Measurements from ENCODE around the gene JAZF1. TPM values are rescaled to one million over a fixed set of nuclear protein-coding genes. Genes with fewer than 3 reads are reported as not detected.

Gene JAZF1
- polyA plus RNA-seq, 1 donor from 2014 or later, result 13.7 TPM

DNA sequence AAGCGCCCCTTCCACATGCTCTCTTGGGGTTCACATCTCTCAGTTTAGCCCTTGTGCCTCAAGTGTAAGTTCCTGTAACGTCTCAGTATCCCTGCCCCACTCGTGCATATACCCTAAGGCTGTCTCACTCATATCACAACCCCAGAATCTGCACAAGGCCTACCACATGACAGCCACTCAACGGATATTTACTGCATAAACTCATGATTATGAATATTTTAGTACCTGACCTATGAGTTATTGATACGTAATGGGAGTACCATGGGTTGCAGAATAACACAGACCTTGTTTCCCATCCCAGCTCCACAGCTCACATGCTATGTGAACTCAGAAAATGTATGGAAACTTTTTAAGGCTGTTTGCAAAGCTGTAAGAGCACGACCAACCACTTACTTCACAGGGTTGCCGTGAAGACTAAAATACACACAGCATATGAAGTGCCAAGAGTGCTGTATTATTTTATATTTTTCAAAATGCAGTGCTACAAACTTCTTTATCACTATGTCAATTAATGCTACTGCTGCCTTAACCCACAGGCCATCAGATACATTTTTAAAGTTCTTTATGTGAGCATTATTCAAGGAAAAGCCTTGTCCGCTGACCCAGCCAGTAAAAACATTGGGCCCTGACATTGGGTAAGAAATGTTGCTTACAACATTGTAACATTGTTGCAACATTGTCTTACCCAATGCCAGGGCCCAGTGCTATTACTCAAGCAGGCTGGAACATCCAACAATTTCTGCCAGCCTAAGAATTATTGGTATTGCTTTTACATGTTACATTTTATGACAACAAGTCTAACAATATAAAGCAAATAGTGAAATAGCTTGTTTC lies 97.2 kb downstream of the JAZF1 start:
- Mint-ChIP-seq H3K36me3 (peaks cover 3% of the 10 kb centered on the region), H3K9me3 (no peaks in the 10 kb centered on the region), H3K27me3 (no peaks in the 10 kb centered on the region), H3K27ac (peak overlapping the region in 2 of 3 donors; percentile 16 to 65), H3K4me3 (peak overlapping the region in 1 of 4 donors; percentile 49), H3K4me1 (peaks cover 27 to 31% (median 27%) of the 10 kb centered on the region in 3 donors)

DNA sequence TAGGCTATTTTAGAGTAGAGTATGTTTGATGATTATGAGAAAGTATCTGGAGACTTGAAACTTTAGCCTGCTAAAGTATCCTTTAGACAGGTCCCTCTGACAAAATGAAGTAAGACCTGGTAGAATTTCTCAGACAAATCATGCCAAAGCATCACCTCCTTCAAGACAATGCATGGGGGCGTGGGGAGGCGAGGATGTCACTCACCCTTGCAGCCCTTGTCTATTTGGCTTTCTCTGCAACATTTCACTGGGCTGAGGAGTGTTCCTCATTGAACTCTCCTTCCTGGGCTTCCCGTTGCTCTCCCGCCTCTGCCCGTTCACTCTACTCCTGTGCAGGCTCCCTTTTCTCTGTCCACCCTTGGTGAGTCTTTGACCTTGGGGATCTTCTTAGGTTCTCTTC lies 98.5 kb downstream of the JAZF1 start:
- Mint-ChIP-seq H3K4me1 (peaks cover 29 to 35% (median 29%) of the 10 kb centered on the region in 3 donors), H3K27ac (no peak overlapping the region)

DNA sequence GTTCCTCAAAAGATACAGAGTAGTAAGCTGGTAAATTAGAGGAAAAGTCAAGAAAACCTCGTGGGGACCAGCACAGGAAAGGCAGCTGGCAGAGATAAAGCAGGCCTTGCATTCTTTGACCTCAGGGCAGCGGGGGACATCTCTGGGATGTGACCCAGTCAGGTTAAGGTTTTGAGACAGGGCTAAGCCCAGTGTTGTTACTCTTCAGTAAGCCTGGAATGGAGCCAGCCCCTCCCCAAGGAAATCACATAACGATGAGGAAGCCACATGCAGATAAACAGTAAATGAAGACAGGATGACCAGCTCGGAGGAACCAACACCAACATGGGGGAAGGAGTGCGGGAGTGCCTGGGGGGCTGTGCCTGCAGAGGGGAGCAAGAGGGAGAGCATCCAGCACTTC lies 99.6 kb downstream of the JAZF1 start:
- Mint-ChIP-seq H3K4me3 (no peak overlapping the region), H3K9me3 (no peaks in the 10 kb centered on the region), H3K36me3 (peaks cover 3% of the 10 kb centered on the region), H3K27me3 (no peaks in the 10 kb centered on the region), H3K4me1 (peaks cover 21 to 32% (median 22%) of the 10 kb centered on the region in 3 donors), H3K27ac (no peak overlapping the region)

More for the DNA sequence above, 98.5 kb downstream of the JAZF1 start:
- Mint-ChIP-seq H3K27me3 (no peaks in the 10 kb centered on the region), H3K4me3 (no peak overlapping the region), H3K36me3 (peaks cover 3% of the 10 kb centered on the region), H3K9me3 (no peaks in the 10 kb centered on the region)

- no peaks in the 10 kb centered on the region for H3K27me3 Mint-ChIP-seq
- peaks cover 3% of the 10 kb centered on the region for H3K36me3 Mint-ChIP-seq
- peaks cover 21 to 33% (median 23%) of the 10 kb centered on the region in 3 donors for H3K4me1 Mint-ChIP-seq
- no peak overlapping the region for H3K27ac Mint-ChIP-seq
- no peak overlapping the region for H3K4me3 Mint-ChIP-seq
- H3K9me3 Mint-ChIP-seq, result no peaks in the 10 kb centered on the region
Observed at GRCh38 chr7:28078036-28078901, 102.3 kb downstream of the JAZF1 start.

- Mint-ChIP-seq H3K27me3 (no peaks in the 10 kb centered on the region), H3K4me1 (peaks cover 20 to 28% (median 21%) of the 10 kb centered on the region in 3 donors), H3K4me3 (no peak overlapping the region), H3K9me3 (no peaks in the 10 kb centered on the region), H3K36me3 (peaks cover 3% of the 10 kb centered on the region), H3K27ac (no peak overlapping the region)
Observed at GRCh38 chr7:28077616-28078015, 103.0 kb downstream of the JAZF1 start.

GRCh38 chr7:28076423-28077200 lies 104.0 kb downstream of the JAZF1 start:
- Mint-ChIP-seq H3K36me3 (peaks cover 3% of the 10 kb centered on the region), H3K4me1 (peaks cover 15 to 24% (median 20%) of the 10 kb centered on the region in 3 donors), H3K9me3 (no peaks in the 10 kb centered on the region), H3K4me3 (no peak overlapping the region), H3K27ac (no peak overlapping the region), H3K27me3 (no peaks in the 10 kb centered on the region)

DNA sequence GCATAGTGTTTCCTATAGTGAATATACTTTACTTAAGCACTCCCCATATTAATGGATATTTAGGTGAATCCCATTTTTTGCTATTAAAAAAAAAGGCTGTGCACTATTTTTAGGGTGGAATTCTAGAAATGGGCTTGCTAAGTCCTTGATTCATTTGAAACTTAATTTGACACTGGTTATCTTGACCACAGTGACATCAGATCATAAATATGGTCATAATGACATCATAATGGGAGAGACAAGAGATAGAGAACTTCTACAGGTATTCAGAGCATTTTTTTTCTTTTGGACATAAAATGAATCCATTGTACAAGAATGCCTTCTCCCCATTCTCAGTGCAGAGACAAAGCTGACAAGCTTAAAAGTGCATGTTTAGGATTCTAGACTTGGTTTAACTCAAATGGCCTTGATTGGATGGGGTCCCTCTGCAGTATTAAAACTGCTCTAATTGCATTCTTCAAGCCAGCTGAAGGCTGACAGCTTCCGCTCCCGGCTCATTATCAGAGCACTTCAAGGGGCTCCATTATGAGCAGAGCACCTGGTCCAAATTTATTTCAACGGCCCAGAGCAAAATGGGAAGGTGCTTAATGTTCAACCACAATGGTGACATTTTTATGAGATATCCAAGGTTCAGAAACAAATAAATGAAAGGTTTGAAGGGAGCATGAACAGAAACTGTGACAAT lies 104.8 kb downstream of the JAZF1 start:
- no peak overlapping the region for H3K27ac Mint-ChIP-seq
- H3K9me3 Mint-ChIP-seq, result no peaks in the 10 kb centered on the region
- peaks cover 11 to 21% (median 14%) of the 10 kb centered on the region in 3 donors for H3K4me1 Mint-ChIP-seq
- H3K36me3 Mint-ChIP-seq, result peaks cover 2% of the 10 kb centered on the region
- H3K27me3 Mint-ChIP-seq, result no peaks in the 10 kb centered on the region
- no peak overlapping the region for H3K4me3 Mint-ChIP-seq

- peaks cover 0 to 18% (median 13%) of the 10 kb centered on the region in 3 donors for H3K4me1 Mint-ChIP-seq
- no peaks in the 10 kb centered on the region for H3K9me3 Mint-ChIP-seq
- H3K27ac Mint-ChIP-seq, result peak overlapping the region in 1 of 3 donors; percentile 81
- H3K27me3 Mint-ChIP-seq, result no peaks in the 10 kb centered on the region
- H3K4me3 Mint-ChIP-seq, result no peak overlapping the region
- H3K36me3 Mint-ChIP-seq, result peaks cover 2% of the 10 kb centered on the region
Observed at GRCh38 chr7:28072876-28073514, 107.6 kb downstream of the JAZF1 start.

- Mint-ChIP-seq H3K4me3 (no peak overlapping the region), H3K36me3 (peaks cover 2% of the 10 kb centered on the region), H3K9me3 (no peaks in the 10 kb centered on the region), H3K4me1 (peaks cover 0 to 14% (median 13%) of the 10 kb centered on the region in 3 donors), H3K27me3 (no peaks in the 10 kb centered on the region), H3K27ac (no peak overlapping the region)
Observed at GRCh38 chr7:28071570-28071969, 109.0 kb downstream of the JAZF1 start.

GRCh38 chr7:28070297-28071055 lies 110.1 kb downstream of the JAZF1 start:
- Mint-ChIP-seq H3K4me3 (no peak overlapping the region), H3K27ac (no peak overlapping the region), H3K4me1 (peaks cover 0 to 13% (median 10%) of the 10 kb centered on the region in 3 donors), H3K9me3 (no peaks in the 10 kb centered on the region), H3K36me3 (peaks cover 2% of the 10 kb centered on the region), H3K27me3 (no peaks in the 10 kb centered on the region)

DNA sequence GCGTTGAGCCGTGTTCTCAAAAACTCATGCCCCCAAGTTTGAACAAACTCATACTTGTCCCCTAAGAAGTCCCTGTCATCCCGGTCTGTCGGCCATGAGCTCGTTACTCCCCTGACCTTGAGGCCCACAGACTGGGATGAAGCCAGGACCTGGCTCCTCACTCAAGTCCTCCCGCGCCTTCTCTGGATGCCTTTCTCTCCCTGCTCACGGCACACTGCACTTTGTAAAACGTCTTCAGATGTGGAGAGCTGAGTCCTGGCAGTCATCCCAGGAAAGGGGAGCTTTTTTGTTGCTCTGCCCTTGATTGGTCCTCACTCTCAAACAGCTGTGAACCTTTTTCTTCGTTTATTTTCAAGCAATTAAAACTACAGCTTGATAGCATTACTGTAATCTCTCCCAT lies 110.8 kb downstream of the JAZF1 start:
- Mint-ChIP-seq H3K27me3 (no peaks in the 10 kb centered on the region), H3K4me3 (no peak overlapping the region), H3K36me3 (peaks cover 4% of the 10 kb centered on the region), H3K27ac (no peak overlapping the region), H3K9me3 (no peaks in the 10 kb centered on the region), H3K4me1 (peaks cover 0 to 15% (median 12%) of the 10 kb centered on the region in 3 donors)

- Mint-ChIP-seq H3K4me3 (no peak overlapping the region), H3K27ac (no peak overlapping the region), H3K27me3 (no peaks in the 10 kb centered on the region), H3K9me3 (no peaks in the 10 kb centered on the region), H3K4me1 (peaks cover 0 to 16% (median 15%) of the 10 kb centered on the region in 3 donors), H3K36me3 (peaks cover 4% of the 10 kb centered on the region)
Observed at GRCh38 chr7:28069388-28069787, 111.2 kb downstream of the JAZF1 start.

DNA sequence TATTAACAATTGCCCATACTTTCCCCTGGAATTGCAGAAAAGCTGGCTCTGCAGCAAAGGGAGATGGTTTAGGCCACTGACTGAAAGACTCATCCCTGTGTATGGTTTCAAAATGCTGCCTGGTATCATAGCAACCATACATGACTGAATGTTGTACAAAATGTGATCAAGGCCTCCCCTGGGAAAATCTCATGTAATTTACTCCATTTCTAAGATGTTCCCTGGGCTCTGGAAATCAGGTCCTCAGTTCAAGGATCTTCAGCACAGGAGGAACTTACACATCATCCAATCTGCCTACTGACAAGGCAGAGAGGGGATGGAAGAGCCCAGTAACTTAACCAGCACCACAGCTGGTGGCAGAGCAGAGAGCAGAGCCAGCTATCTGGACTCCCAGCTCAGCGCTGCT lies 111.8 kb downstream of the JAZF1 start:
- no peaks in the 10 kb centered on the region for H3K27me3 Mint-ChIP-seq

More for the DNA sequence above, 111.8 kb downstream of the JAZF1 start:
- Mint-ChIP-seq H3K27ac (no peak overlapping the region), H3K9me3 (no peaks in the 10 kb centered on the region), H3K36me3 (peaks cover 4% of the 10 kb centered on the region), H3K4me1 (peaks cover 0 to 21% (median 15%) of the 10 kb centered on the region in 3 donors), H3K4me3 (no peak overlapping the region)
